Brain microvascular endothelial cell (primary cell): ENCODE results near the gene COL25A1.

Source experiments
- DNase-seq: peaks from one replicate; pipeline ENCODE4 v3.0.0-alpha.2; 2020
- H3K27ac ChIP-seq: fragments of 250-450 bp; sonication (Bioruptor Pico); 2 replicates; pipeline ENCODE4 v1.5.1; 2020; ENCODE audit warnings: mild to moderate bottlenecking, moderate library complexity
- H3K27me3 ChIP-seq: fragments of 250-450 bp; sonication (Bioruptor Pico); replicated peaks from 2 replicates; pipeline ENCODE4 v1.5.1; 2020; ENCODE audit warnings: mild to moderate bottlenecking
- H3K36me3 ChIP-seq: fragments of 250-450 bp; sonication (Bioruptor Pico); replicated peaks from 2 replicates; pipeline ENCODE4 v1.5.1; 2020; ENCODE audit warnings: mild to moderate bottlenecking
- H3K4me3 ChIP-seq: 2 replicates; pipeline ENCODE4 v1.5.1; 2011; ENCODE audit warnings: low read depth, mild to moderate bottlenecking, control low read depth, low read length, moderate library complexity
- CTCF ChIP-seq: IDR thresholded peaks from 2 replicates; pipeline ENCODE4 v1.5.1; 2011; ENCODE audit warnings: low read depth, mild to moderate bottlenecking, moderate library complexity, low read length, control low read depth, inconsistent platforms; ENCODE audit errors: missing control alignments
- in situ Hi-C: cut with HindIII; loops from 2 replicates; pipeline ENCODE4 v1.10.0; 2017; ENCODE audit warnings: low sequenced_read_pairs, low pct_ligation_motif_present

COL25A1 gene

GRCh38 chr4:108829966-108830492, 472.4 kb downstream of the COL25A1 start:
- in situ Hi-C loops, result no loop called here
- H3K4me3 ChIP-seq, result no peak overlapping the region
- TF ChIP-seq CTCF, result no peak
- no peak for DNase-seq
- no peaks in the 10 kb centered on the region for H3K27me3 ChIP-seq
- H3K36me3 ChIP-seq, result no peaks in the 10 kb centered on the region
- H3K27ac ChIP-seq, result no peak overlapping the region

GRCh38 chr4:108828620-108829019, 473.8 kb downstream of the COL25A1 start:
- no peaks in the 10 kb centered on the region for H3K36me3 ChIP-seq
- in situ Hi-C loops, result no loop called here
- no peak overlapping the region for H3K4me3 ChIP-seq
- no peaks in the 10 kb centered on the region for H3K27me3 ChIP-seq
- no peak for DNase-seq
- H3K27ac ChIP-seq, result no peak overlapping the region
- TF ChIP-seq CTCF, result no peak

GRCh38 chr4:108825737-108826136, 476.7 kb downstream of the COL25A1 start:
- Histone ChIP-seq H3K27me3 (no peaks in the 10 kb centered on the region), H3K4me3 (no peak overlapping the region), H3K27ac (no peak overlapping the region), H3K36me3 (no peaks in the 10 kb centered on the region)
- in situ Hi-C loops, result no loop called here
- no peak for TF ChIP-seq CTCF
- no peak for DNase-seq

- in situ Hi-C loops, result no loop called here
- H3K27ac ChIP-seq, result no peak overlapping the region
- H3K4me3 ChIP-seq, result no peak overlapping the region
- H3K36me3 ChIP-seq, result no peaks in the 10 kb centered on the region
- no peak for DNase-seq
- TF ChIP-seq CTCF, result no peak
- H3K27me3 ChIP-seq, result no peaks in the 10 kb centered on the region
These were observed 481.0 kb downstream of the COL25A1 start for GRCh38 chr4:108821351-108821930.

GRCh38 chr4:108820492-108821350, 481.7 kb downstream of the COL25A1 start:
- TF ChIP-seq CTCF, result no peak
- Histone ChIP-seq H3K27ac (no peak overlapping the region), H3K27me3 (no peaks in the 10 kb centered on the region), H3K4me3 (no peak overlapping the region), H3K36me3 (no peaks in the 10 kb centered on the region)
- in situ Hi-C loops, result no loop called here
- no peak for DNase-seq
